Renal cortex interstitium (tissue), 15 donors: ENCODE data around the gene AMZ1. TPM values are rescaled to one million over a fixed set of nuclear protein-coding genes. Genes with fewer than 3 reads are reported as not detected.

Experiments
- DNase-seq, 11 donors: peaks; one replicate each; pipeline ENCODE4 v3.0.0-alpha.2; 2013; ENCODE audit warnings: low read depth in 9 of 11, low spot score in 4 of 11; ENCODE audit errors: extremely low read depth in 1 of 11
- long read RNA-seq, 16 experiments: transcript quantifications; one replicate each; lab custom pipeline, GENCODE V29; 2026
- polyA plus RNA-seq, 3 donors: library from polyadenylated mRNA; unstranded; fragments of 120-200 nt; gene quantifications; one replicate each; pipeline ENCODE4 v1.2.1, GENCODE V29; 2013; ENCODE audit not compliant: insufficient read length in 3 of 3

AMZ1 gene, protein sequence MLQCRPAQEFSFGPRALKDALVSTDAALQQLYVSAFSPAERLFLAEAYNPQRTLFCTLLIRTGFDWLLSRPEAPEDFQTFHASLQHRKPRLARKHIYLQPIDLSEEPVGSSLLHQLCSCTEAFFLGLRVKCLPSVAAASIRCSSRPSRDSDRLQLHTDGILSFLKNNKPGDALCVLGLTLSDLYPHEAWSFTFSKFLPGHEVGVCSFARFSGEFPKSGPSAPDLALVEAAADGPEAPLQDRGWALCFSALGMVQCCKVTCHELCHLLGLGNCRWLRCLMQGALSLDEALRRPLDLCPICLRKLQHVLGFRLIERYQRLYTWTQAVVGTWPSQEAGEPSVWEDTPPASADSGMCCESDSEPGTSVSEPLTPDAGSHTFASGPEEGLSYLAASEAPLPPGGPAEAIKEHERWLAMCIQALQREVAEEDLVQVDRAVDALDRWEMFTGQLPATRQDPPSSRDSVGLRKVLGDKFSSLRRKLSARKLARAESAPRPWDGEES
- under 1 TPM; 0.19 to 0.50 (median 0.27) TPM for polyA plus RNA-seq
- long read RNA-seq, donor 1 = 0 reads
- long read RNA-seq, donor 2, partial matches to known transcripts = 6 of 17 reads
- long read RNA-seq, donor 2, other reads (novel, unspliced or antisense) = 11 of 17 reads
- long read RNA-seq, donor 3, partial matches to known transcripts = 27 of 27 reads
- long read RNA-seq, donor 3, other reads (novel, unspliced or antisense) = 0 of 27 reads
- long read RNA-seq, donor 4 = 0 reads
- long read RNA-seq, donor 5 = 0 reads
- long read RNA-seq, donor 6, partial matches to known transcripts = 18 of 18 reads
- long read RNA-seq, donor 6, other reads (novel, unspliced or antisense) = 0 of 18 reads
- long read RNA-seq, donor 7, partial matches to known transcripts = 0 of 11 reads
- long read RNA-seq, donor 7, other reads (novel, unspliced or antisense) = 11 of 11 reads
- long read RNA-seq, donor 8 = 0 reads
- long read RNA-seq, donor 9 = 0 reads
- long read RNA-seq, donor 10 = 0 reads
- long read RNA-seq, donor 11 = 0 reads
- long read RNA-seq, donor 12, partial matches to known transcripts = 6 of 6 reads
- long read RNA-seq, donor 12, other reads (novel, unspliced or antisense) = 0 of 6 reads
- long read RNA-seq, donor 13 = 0 reads
- long read RNA-seq, donor 14 = 0 reads
- long read RNA-seq, donor 15 = 0 reads
- long read RNA-seq, donor 16 = 0 reads

GRCh38 chr7:2687881-2688318 is at the start of gene AMZ1:
TSS of gene AMZ1 (plus strand) at chr7:2688202. CDS start at chr7:2700452, 12,250 bp downstream.
- DNase-seq = no peak

GRCh38 chr7:2638224-2638991 is 49.6 kb upstream of the AMZ1 start:
- DNase-seq = no peak

- DNase-seq = no peak
These were observed 48.8 kb upstream of the AMZ1 start for GRCh38 chr7:2639181-2639681.

- no peak for DNase-seq
These were observed 48.1 kb upstream of the AMZ1 start for GRCh38 chr7:2639695-2640481.

DNA sequence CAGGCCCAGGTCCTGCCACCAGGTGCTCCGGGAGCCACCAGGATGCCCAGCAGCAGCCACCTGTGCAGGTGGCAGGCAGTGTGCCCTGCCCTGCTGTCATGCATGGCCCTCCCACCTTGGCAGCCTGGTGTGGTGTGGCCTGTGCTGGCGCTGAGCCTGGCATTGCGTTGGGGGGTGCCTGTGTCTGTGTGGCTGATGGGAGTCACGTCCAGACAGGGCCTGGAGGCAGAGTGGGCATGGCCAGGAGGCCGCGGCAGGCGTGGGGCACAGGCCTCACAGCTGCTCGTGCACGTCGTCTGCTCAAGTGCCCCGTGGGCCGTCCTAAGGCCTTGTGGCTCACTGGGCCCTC is 47.5 kb upstream of the AMZ1 start:
- no peak for DNase-seq

DNA sequence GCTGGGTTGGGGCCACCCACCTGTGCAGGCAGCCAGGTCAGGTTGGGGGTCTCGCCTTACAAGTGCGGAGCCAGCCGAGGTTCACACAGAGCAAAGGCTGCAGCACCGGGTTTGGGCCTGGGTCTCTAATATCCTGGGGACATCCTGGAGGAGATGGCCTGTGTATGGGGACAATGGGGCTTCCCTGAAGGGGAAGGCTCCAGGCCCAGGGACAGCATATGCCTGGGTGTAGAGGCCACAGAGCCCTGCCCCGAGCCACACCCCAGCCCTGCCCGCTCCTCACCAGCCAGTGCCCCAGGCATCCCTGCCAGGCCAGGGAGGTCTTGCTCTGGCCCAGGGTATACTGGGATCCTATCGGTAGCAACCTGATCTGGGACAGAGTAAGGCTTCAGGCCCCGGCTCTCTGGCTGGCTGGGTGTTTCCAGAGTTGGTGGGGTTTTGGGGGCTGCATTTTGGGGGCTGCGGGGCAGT is 47.1 kb upstream of the AMZ1 start:
- DNase-seq = no peak

DNA sequence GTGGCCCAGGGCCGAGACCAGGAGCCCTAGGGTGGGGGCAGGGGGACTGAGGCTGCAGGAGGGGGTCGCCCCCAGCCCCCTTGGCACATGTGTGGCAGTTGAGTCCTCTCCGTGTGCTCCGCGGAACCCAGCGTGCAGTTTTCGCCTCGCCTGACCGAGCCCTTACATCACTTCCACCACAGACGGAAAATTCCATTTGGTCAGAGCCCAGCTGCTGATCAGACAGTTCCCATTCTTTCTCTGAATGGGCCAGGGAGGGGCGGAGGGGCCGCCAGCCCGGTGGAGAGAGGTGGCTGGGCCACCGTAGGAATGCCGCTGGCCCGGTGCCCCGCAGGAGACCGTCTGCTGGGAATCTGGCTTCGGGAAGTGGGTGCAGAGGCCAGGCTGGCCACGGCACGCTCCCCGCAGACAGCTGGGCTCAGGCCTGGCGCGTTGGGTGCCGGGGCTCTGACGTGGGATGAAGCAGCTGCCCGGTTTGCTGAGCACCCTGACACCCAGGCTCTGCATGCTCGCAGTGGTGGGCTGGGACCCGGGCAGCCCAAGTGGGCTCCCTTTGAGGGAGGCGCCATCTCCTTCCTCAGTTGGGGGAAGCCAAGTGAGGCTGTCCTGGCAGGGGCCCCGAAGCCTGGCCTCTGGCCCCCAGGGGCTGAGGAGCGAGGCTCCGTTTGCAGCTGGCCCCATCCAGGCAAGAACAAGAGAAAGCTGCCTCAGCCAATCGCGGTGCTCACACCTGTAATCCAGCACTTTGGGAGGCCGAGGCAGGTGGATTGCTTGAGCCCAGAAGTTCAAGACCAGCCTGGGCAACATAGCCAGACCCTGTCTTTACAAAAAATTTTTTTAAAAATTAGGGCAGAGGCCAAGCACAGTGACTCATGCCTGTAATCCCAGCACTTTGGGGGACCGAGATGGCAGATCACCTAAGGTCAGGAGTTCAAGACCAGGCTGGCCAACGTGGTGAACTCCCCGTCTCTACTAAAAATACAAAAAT is 46.3 kb upstream of the AMZ1 start:
- DNase-seq = peak; percentile 71 to 92 (median 84)

DNA sequence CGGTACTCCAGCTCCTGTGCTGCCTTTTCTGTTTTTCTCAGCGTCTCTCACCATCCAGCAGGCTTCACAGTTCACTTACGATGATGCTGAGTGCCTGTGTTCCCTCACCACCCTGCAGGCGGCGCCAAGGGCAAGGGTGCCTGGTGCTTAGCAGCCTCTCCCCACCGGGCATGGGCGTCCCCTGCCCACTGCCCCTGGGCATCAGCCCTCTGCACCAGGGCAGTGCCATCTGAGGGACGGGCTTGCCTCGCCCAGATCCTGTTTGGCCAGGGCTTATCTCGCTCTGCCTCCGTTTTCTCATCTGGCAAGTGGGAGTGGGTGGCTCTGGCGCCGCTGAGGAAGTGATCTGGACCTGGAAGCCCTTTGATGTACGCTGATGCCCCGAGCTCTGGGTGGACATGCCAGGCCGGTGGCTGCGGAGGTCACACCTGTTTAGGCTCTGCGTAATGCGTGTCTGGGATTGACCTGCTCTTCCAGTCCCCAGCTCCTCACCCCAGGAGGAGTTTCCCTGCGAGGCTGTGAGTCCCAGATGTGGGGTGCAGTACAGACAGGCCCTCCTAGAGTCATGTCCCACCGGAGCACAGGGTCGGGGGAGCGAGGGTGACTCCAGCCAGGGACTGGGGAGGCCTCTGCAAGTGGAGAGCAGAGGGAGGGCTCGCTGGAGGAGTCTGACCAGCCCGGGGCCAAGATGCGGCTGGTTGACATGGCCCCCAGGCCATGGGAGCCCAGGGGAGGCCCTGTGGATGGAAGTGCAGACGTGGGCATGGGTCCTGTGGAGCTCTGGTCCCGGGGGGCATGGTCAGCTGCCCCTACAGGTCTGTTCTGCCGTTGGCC is 44.4 kb upstream of the AMZ1 start:
- no peak for DNase-seq

- no peak for DNase-seq
These were observed 43.8 kb upstream of the AMZ1 start for GRCh38 chr7:2644220-2644561.

GRCh38 chr7:2644562-2645273 is 43.3 kb upstream of the AMZ1 start:
- DNase-seq = no peak

- DNase-seq = no peak
These were observed 42.6 kb upstream of the AMZ1 start for GRCh38 chr7:2645274-2645868.

DNA sequence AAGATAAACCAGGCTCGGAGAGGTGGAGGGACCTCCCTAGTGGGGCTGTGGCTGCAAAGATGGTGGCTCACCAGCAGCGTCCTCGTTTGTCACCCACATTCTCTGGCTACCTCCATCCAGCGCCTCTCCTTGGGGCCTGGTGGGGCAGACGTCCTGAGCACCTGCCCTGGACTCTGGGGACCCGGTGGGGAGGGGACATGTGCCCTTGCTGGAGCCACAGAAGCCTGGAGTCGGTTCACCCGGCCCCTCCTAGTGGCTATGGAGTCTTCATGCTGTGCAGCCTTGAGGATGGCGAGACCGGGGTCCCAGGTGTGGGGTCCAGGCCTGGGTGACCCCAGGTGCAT is 41.7 kb upstream of the AMZ1 start:
- DNase-seq = no peak

GRCh38 chr7:2646680-2647571 is 41.1 kb upstream of the AMZ1 start:
- no peak for DNase-seq

GRCh38 chr7:2647594-2648172 is 40.3 kb upstream of the AMZ1 start:
- no peak for DNase-seq
